Lower lobe of right lung (tissue), 2 donors: ENCODE data around the gene GRM8. TPM values are rescaled to one million over a fixed set of nuclear protein-coding genes. Genes with fewer than 3 reads are reported as not detected.

Experiments
- ATAC-seq, 2 donors: fragments of 200-7000 bp; cut with Tn5 transposase; one replicate each; pipeline ENCODE4 v1.9.1; 2020 to 2022; ENCODE audit warnings: mild to moderate bottlenecking in 2 of 2, moderate library complexity in 2 of 2
- DNase-seq: peaks from one replicate; pipeline ENCODE4 v3.0.0-alpha.2; 2020
- H3K27ac ChIP-seq: fragments of 200-600 bp; one replicate; pipeline ENCODE4 v1.8.0; 2022
- H3K27me3 ChIP-seq: fragments of 200-600 bp; one replicate; pipeline ENCODE4 v1.8.0; 2022; ENCODE audit warnings: low read depth
- H3K36me3 ChIP-seq: fragments of 200-600 bp; one replicate; pipeline ENCODE4 v1.8.0; 2022; ENCODE audit warnings: mild to moderate bottlenecking
- H3K4me1 ChIP-seq: fragments of 200-600 bp; one replicate; pipeline ENCODE4 v1.8.0; 2022
- H3K4me3 ChIP-seq: fragments of 200-600 bp; one replicate; pipeline ENCODE4 v1.8.0; 2022; ENCODE audit warnings: mild to moderate bottlenecking
- H3K9me3 ChIP-seq: fragments of 200-600 bp; one replicate; pipeline ENCODE4 v1.8.0; 2022
- CTCF ChIP-seq: fragments of 200-600 bp; IDR thresholded peaks from one replicate; pipeline ENCODE4 v1.8.0; 2022; ENCODE audit warnings: antibody characterized with exemption, mild to moderate bottlenecking
- intact Hi-C: fragments of 100-400 bp; cut with DNase I; formaldehyde crosslinking; loops from one replicate; pipeline ENCODE4 v1.11.0; 2022
- total RNA-seq: library from RNA; stranded (reverse); fragmentation: NEBNext Ultra II Directional; extraction: Animal tissue kit (Norgen Biotek cat#: 25700); gene quantifications from one replicate; pipeline ENCODE4 v1.2.1, GENCODE V29; 2021
- donor health status: DM: no; HTN: yes; CAD: no; lungs with severe emphysema.

Gene GRM8
- total RNA-seq, 1 donor from 2014 or later: not detected

DNA sequence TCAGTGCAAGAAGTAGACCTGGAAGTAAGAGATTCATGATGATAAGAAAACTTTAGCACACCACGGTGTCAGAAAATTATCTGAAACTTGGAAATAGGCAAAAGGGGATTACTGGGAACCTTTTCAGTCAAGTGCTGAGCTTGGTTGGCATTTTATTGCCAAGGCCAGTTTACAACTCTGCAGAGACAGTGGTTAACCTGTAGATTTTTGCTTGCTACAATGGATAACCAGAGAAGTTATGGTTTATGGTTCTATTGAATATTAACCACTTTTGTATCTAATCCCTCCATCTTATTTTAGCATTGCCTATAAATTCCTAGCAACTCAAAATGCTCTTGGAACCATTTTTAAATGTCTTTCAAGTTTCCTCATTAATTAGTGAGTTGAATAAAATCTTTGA lies 13.3 kb upstream of the GRM8 start:
- ATAC-seq (no peak), DNase-seq (no peak)
- H3K36me3 ChIP-seq: no peaks in the 10 kb centered on the region
- H3K9me3 ChIP-seq: no peaks in the 10 kb centered on the region
- no peaks in the 10 kb centered on the region for H3K4me1 ChIP-seq
- TF ChIP-seq CTCF: no peak
- H3K4me3 ChIP-seq: no peak overlapping the region
- no peaks in the 10 kb centered on the region for H3K27me3 ChIP-seq
- no peak overlapping the region for H3K27ac ChIP-seq
- intact Hi-C loops: no loop called here

DNA sequence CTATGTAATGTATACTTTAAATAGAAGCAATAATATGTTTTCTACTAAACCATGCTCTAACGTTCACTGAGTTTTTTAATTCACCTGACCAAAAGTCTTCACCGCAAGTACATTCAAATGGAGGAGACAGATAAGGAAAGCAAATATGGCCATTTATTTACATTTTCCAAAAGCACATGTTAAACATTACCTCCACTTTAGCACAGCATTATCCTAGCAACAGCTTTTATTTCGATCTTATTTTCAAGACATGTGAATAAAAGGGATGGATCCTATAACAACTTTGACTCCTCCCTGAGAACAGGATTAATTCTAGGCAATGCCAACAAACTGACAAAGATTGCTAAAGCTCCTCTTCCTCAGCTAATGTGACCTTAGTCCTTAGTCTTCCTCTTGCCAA lies 11.5 kb upstream of the GRM8 start:
- intact Hi-C loops: no loop called here
- Histone ChIP-seq H3K9me3 (no peaks in the 10 kb centered on the region), H3K27me3 (no peaks in the 10 kb centered on the region), H3K4me3 (no peak overlapping the region), H3K4me1 (no peaks in the 10 kb centered on the region), H3K36me3 (no peaks in the 10 kb centered on the region), H3K27ac (no peak overlapping the region)
- no peak for TF ChIP-seq CTCF
- ATAC-seq (no peak), DNase-seq (no peak)

- DNase-seq (no peak), ATAC-seq (no peak)
- peaks cover 34% of the 10 kb centered on the region for H3K27me3 ChIP-seq
- no peak for TF ChIP-seq CTCF
- H3K9me3 ChIP-seq: no peaks in the 10 kb centered on the region
- no peak overlapping the region for H3K27ac ChIP-seq
- peaks cover under 1% of the 10 kb centered on the region for H3K4me1 ChIP-seq
- H3K4me3 ChIP-seq: no peak overlapping the region
- intact Hi-C loops: no loop called here
- H3K36me3 ChIP-seq: no peaks in the 10 kb centered on the region
Observed at GRCh38 chr7:127258111-127258510, 5.4 kb upstream of the GRM8 start.

GRCh38 chr7:127257086-127257485 lies 4.3 kb upstream of the GRM8 start:
- Histone ChIP-seq H3K36me3 (no peaks in the 10 kb centered on the region), H3K4me3 (no peak overlapping the region), H3K27ac (no peak overlapping the region), H3K4me1 (peaks cover 11% of the 10 kb centered on the region), H3K27me3 (peaks cover 44% of the 10 kb centered on the region), H3K9me3 (no peaks in the 10 kb centered on the region)
- DNase-seq (no peak), ATAC-seq (no peak)
- intact Hi-C loops: no loop called here
- TF ChIP-seq CTCF: no peak

- ATAC-seq: no peak
- DNase-seq: no peak
- Histone ChIP-seq H3K36me3 (no peaks in the 10 kb centered on the region), H3K4me1 (peaks cover 20% of the 10 kb centered on the region), H3K4me3 (no peak overlapping the region), H3K9me3 (no peaks in the 10 kb centered on the region), H3K27ac (no peak overlapping the region), H3K27me3 (peaks cover 53% of the 10 kb centered on the region)
- TF ChIP-seq CTCF: no peak
- intact Hi-C loops: no loop called here
Observed at GRCh38 chr7:127256041-127256725, 3.4 kb upstream of the GRM8 start.
